GM19238 (cell line): ENCODE measurements around the gene ABHD1.
"Not testable (repeated sequence)": the region's sequence is repeated elsewhere in the genome, so short reads cannot be mapped to it uniquely, and the experiment has no call there.

ENCODE experiments used
- DNase-seq: peaks from one replicate; pipeline ENCODE4 v3.0.0; 2011; ENCODE audit warnings: low spot score; ENCODE audit not compliant: insufficient read length

ABHD1 gene

DNA sequence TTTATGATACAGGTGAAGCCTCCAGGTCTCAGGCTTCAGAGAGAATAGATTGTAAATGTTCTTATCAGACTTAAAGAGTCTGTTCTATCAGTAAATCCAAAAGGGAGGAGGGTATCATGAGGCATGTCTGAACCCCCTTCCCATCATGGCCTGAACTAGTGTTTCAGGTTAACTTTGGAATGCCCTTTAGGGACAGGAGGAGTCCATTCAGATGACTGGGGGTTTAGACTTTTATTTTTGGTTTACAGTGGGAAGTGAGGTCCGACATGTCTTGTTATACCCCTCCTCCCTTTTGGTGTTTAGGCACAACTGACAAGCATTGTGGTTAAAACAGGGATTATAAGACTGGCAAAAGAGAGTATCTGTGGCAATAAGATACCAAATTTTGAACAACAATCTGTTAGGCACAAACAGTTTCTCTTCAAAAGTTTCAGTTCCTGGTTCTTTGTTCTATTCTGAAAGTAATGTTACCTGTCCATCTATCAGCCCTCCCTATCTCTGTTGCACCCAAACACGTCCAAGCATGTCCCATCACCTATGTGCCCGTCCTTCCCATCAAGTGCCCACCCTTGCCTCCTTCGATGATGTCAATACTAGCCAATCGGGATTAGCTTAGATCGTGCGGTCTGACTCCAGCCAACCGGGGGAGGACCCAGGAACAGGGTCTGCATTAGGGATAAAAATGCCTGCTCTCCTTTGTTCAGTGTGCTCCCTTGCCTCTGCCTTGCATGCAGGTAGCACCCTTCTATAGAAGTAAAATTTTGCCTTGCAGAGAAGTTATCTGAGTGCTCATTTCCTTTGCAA is 41.5 kb downstream of the ABHD1 start:
- no peak for DNase-seq

GRCh38 chr2:27170581-27171337 is 47.1 kb downstream of the ABHD1 start:
- DNase-seq = no peak

GRCh38 chr2:27171351-27171848 is 47.8 kb downstream of the ABHD1 start:
- no peak for DNase-seq

- no peak for DNase-seq
These were observed 51.0 kb downstream of the ABHD1 start for GRCh38 chr2:27174638-27175037.

DNA sequence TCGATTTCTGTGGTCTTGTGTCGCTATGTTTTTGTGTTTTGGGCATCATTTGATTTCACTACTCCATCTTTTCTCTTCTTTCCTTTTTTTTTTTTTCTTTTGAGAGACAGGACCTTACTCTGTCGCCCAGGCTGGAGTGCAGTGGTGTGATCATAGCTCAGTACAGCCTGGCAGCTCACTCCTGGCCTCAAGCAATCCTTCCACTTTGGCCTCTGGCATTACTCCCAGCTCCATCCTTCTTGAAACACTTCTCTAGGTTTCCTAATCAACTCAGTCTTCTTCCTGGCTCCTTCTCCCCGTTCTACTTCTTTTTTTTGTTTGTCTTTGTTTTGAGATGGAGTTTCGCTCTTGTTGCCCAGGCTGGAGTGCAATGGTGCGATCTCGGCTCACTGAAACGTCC is 51.7 kb downstream of the ABHD1 start:
- DNase-seq = no peak

DNA sequence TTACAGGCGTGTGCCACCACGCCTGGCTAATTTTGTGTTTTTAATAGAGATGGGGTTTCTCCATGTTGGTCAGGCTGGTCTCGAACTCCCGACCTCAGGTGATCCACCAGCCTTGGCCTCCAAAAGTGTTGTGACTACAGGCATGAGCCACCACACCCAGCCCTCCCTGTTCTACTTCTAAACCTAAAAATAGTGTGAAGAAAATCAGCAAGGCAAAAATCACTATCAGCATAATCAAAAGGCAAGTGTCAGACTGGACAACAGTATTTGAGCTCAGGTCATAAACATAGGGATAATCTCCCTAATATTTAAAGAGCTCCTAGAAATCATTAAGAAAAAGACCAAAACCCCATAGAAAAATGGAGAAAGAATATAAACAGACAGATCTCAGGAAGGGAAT is 52.2 kb downstream of the ABHD1 start:
- DNase-seq = not testable (repeated sequence)

GRCh38 chr2:27177441-27178351 is 54.1 kb downstream of the ABHD1 start:
- no peak for DNase-seq

- no peak for DNase-seq
These were observed 54.9 kb downstream of the ABHD1 start for GRCh38 chr2:27178469-27178868.

- no peak for DNase-seq
These were observed 55.9 kb downstream of the ABHD1 start for GRCh38 chr2:27179344-27180000.
